ENCODE measurements around the gene PRXL2B. TPM values are rescaled to one million over a fixed set of nuclear protein-coding genes. Genes with fewer than 3 reads are reported as not detected.
A peak's percentile ranks its signal among the peaks of the same experiment; 100 is the strongest.
"Not testable (repeated sequence)": the region's sequence is repeated elsewhere in the genome, so short reads cannot be mapped to it uniquely, and the experiment has no call there.

The PRXL2B gene
- total RNA-seq, 1 donor from 2014 or later: 26.5 TPM

DNA sequence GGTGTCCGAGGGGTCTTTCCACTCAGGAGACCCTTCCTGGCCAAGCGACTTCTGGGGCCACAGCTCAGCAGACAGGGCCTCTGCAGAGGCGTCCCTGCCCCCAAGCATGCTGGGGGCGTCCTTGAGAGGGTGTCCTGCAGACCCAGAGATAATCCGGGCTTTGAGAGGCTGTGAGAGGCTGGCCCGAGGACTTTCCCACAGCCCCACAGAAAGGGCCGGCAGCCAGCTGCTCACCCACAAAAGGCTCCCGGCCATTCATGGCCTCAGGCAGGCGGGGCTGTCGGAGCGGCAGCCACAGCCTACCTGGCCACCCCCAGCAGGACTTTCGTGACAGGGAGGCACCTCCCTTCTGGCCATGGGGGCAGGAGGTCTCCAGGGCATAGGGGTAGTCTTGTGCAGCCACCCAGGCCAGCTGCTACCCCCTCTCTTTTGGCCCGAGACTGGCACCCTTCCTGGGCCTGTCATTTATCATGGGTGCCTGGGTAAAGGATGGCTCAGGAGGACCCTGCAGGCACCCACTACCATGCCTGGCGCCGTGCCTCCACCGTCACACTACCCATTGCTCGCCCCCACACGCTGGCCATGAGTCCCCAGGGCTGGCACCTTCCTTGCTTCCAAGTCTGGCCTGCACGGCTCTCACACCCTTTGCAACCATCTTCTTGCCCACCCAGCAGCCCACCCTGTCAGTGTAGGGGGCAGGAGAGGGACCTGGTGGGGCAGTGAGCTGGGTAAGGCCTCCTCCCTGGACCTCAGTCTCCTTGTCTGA, 41.5 kb upstream of the PRXL2B start:
- intact Hi-C loops (cut with micrococcal nuclease): loop anchor here (10.0 kb wide), 1 partner anchor 100 kb away; no protein-coding TSS in a partner anchor
- H3K27me3 Mint-ChIP-seq (ENCODE audit: low read depth): peaks cover 7% of the 10 kb centered on the region
- H3K4me1 Mint-ChIP-seq (ENCODE audit: low read depth): peaks cover 13% of the 10 kb centered on the region
- H3K9me3 Mint-ChIP-seq: no peaks in the 10 kb centered on the region
- peaks cover 3% of the 10 kb centered on the region for H3K36me3 Mint-ChIP-seq (ENCODE audit: low read depth)
- H3K4me3 Mint-ChIP-seq (ENCODE audit: low read depth): no peak overlapping the region
- DNase-seq (ENCODE audit: low spot score): no peak
- no peak overlapping the region for H3K27ac Mint-ChIP-seq

DNA sequence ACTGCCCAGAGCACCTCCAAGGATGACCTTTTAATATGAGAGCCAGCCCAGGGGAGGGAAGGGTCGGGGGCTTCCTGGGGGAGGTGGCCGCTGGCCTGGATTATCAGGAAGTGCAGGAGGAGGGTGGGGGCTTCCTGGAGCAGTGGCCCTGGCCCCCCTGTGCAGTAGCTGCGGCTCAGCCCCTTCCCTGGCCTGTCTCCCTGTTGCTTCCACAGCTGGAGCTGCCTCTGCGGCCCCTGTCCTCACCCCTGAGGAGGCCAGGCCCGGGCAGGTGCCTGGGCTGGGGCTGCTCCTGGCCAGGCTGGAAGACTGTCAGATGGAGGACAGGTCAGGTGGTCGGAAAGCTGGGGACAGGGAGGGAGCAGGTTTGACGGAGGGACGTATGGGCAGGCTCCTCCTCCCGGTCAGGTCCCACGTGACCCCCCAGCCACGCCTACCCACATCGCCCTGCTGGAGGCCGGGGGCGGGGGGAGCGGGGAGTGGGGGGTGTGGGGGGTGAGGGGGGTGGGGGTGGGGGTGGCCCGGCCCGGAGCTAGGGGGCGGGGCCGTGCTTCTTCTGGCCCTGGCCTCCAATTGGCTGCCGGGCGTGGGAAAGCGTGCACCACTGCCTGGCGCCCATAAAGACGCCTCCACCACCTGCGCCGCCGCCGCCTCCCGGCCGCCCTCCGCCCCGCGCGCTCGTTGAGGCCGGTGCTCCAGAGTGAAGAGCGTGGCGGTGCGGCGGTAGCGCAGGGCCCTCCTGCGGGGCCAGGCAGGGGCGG, 40.6 kb upstream of the PRXL2B start:
- Mint-ChIP-seq H3K27ac (no peak overlapping the region), H3K9me3 (no peaks in the 10 kb centered on the region), H3K4me3 (ENCODE audit: low read depth) (peak overlapping the region; percentile 85), H3K4me1 (ENCODE audit: low read depth) (peaks cover 15% of the 10 kb centered on the region), H3K36me3 (ENCODE audit: low read depth) (peaks cover 5% of the 10 kb centered on the region), H3K27me3 (ENCODE audit: low read depth) (peaks cover 7% of the 10 kb centered on the region)
- intact Hi-C loops (cut with micrococcal nuclease): loop anchor here (10.0 kb wide), 1 partner anchor 99 kb away; no protein-coding TSS in a partner anchor
- DNase-seq (ENCODE audit: low spot score): peak; percentile 86

DNA sequence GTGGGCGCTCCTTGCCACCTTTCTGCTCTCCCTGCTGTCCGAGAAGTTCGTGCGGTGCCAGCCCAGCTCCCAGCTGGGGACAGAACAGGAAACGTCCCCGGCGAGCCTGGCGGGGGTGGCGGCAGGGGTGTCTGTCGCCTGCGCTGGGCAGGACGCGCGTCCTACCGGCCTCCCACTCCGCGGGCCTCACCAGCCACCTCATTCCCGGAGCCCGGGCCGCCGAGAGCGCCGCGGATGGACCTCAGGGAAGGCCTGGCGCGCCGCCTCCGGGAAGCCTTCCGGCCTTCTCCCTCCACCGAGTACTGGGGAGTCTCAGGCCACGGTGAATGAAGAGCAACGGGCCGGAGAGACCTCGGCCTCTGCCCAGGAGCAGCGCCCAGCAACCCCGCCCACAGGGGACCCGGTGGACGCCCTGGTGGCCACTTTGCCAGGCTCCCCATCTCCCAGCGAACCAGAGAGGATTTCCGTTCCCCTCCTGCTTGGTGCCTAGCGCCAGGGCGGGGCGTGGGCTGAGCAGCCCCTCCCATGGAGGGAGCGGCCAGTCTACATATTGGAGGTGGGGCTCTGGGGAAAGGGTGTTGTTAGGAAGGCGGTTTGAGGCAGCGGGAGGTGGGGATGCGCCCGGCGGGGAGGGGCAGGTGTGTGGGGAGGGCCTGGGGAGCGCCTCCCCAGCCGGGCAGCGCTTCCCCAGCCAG, 39.9 kb upstream of the PRXL2B start:
- Mint-ChIP-seq H3K9me3 (no peaks in the 10 kb centered on the region), H3K4me1 (ENCODE audit: low read depth) (peaks cover 15% of the 10 kb centered on the region), H3K4me3 (ENCODE audit: low read depth) (peak overlapping the region; percentile 85), H3K27me3 (ENCODE audit: low read depth) (peaks cover 3% of the 10 kb centered on the region), H3K36me3 (ENCODE audit: low read depth) (peaks cover 10% of the 10 kb centered on the region), H3K27ac (peak overlapping the region; percentile 95)
- DNase-seq (ENCODE audit: low spot score): peak; percentile 88
- intact Hi-C loops (cut with micrococcal nuclease): loop anchor here (1.0 to 10.0 kb wide), 3 partner anchors 20 to 132 kb away; partner anchors contain the start of gene PANK4

DNA sequence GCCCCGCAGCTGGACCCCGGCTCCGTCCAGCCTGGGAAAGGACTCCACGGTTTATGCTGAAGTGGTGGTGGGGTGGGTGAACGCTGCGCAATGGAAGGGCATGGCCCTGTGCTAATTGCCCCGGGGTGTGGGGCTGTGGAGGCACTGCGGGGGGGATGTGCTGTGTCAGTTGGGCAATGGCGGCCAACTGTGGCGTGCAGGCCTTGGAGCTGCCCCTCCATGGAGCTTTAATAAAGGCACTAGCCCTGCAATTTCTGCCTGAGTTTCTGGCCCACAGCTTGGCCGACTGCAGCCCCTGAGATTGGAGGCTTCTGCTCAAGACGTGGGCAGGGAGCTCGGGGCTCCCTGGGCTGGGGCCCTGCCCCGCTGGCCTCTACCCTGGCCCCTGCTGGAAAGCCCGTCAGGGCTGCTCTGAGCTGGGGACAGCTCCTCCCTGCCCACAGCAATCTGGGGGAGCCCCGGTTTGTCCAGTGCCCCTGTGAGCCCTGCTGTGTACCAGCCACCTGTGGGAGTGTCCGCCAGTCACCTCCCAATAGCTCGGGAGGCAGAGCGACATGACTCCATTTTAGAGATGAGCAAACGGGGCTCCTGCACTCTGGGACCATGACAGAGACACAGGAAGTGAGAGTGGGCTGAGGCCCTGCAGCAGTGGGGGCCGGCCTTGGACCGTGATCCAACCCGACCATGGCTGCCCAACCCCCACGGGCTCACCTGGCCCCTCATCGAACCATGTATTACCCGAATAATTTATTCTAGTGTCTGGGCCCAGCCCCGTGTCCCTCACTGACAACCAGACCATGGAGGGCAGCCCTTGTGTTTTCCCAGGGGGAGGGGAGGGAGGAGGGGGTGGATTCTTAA, 39.1 kb upstream of the PRXL2B start:
- Mint-ChIP-seq H3K4me3 (ENCODE audit: low read depth) (peak overlapping the region; percentile 85), H3K27me3 (ENCODE audit: low read depth) (no peaks in the 10 kb centered on the region), H3K4me1 (ENCODE audit: low read depth) (peaks cover 15% of the 10 kb centered on the region), H3K9me3 (no peaks in the 10 kb centered on the region), H3K36me3 (ENCODE audit: low read depth) (peaks cover 10% of the 10 kb centered on the region), H3K27ac (peak overlapping the region; percentile 95)
- DNase-seq (ENCODE audit: low spot score): peak; percentile 46
- intact Hi-C loops (cut with micrococcal nuclease): loop anchor here (1.0 to 10.0 kb wide), 5 partner anchors 9 to 133 kb away; partner anchors contain the start of genes PANK4 and TNFRSF14

DNA sequence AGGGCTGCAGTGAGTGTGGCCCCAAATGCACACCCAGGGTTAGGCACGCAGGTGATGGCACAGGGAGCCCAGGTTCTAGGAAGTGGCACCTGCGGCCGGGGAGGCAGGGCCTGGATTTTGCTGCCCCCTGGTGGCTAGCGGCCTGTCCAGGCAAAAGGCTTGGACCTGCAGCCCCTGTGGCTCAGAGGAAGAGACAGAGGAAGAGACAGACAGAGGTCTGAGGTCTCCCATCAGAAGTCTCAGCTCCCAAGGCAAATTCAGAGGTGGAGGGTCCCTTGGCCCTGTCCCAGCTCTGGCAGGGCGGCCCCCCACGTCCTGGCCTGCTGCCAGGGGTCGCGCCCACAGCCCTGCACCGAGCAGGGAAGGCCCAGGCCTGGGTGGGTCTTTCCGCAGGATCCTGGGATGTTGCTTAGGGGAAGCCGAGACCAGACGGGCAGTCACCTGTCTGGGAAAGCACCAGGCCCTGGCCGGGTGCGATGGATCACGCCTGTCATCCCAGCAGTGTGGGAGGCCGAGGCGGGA, 38.4 kb upstream of the PRXL2B start:
- Mint-ChIP-seq H3K27me3 (ENCODE audit: low read depth) (no peaks in the 10 kb centered on the region), H3K4me1 (ENCODE audit: low read depth) (peaks cover 15% of the 10 kb centered on the region), H3K27ac (peak overlapping the region; percentile 95), H3K36me3 (ENCODE audit: low read depth) (peaks cover 10% of the 10 kb centered on the region), H3K4me3 (ENCODE audit: low read depth) (peak overlapping the region; percentile 85), H3K9me3 (no peaks in the 10 kb centered on the region)
- peak; percentile 73 for DNase-seq (ENCODE audit: low spot score)
- intact Hi-C loops (cut with micrococcal nuclease): loop anchor here (1.0 to 10.0 kb wide), 3 partner anchors 8 to 97 kb away; partner anchors contain the start of gene TNFRSF14

DNA sequence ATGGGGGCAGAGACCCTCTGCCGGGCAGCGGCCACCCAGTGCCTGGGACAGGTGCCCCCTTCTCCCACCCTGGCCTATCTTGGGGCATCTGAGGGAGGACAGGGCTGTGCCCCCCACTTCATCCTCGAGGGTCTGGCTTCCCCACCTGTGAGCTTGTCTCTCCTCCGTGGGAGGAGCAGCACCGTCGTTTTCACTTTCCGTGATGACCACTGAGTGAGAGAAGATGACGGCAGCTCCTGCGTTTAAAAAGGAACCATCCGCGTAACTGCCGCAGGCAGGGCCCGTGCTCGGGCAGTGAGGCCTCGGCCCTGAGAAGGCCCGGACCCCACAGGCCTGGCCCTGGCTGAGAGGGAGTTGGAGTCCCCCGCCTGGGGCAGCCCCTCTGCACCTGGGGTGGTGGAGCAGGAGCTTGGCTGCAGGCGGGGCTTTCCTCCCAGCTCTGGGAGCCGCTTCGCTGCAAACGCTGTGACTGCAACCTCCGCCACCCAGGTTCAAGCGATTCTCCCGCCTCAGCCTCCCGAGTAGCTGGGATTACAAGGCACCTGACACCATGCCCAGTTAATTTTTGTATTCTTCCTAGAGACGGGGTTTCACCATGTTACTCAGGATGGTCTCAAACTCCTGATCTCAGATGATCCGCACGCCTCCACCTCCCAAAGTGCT, 37.1 kb upstream of the PRXL2B start:
- H3K27me3 Mint-ChIP-seq (ENCODE audit: low read depth); DNase-seq (ENCODE audit: low spot score); H3K9me3 Mint-ChIP-seq: not testable (repeated sequence)
- Mint-ChIP-seq H3K36me3 (ENCODE audit: low read depth) (peaks cover 11% of the 10 kb centered on the region), H3K4me1 (ENCODE audit: low read depth) (peaks cover 22% of the 10 kb centered on the region), H3K4me3 (ENCODE audit: low read depth) (peak overlapping the region; percentile 37), H3K27ac (peak overlapping the region; percentile 95)
- intact Hi-C loops (cut with micrococcal nuclease): loop anchor here (10.0 kb wide), 2 partner anchors 95 to 1145 kb away; partner anchors contain the start of gene MRPL20

DNA sequence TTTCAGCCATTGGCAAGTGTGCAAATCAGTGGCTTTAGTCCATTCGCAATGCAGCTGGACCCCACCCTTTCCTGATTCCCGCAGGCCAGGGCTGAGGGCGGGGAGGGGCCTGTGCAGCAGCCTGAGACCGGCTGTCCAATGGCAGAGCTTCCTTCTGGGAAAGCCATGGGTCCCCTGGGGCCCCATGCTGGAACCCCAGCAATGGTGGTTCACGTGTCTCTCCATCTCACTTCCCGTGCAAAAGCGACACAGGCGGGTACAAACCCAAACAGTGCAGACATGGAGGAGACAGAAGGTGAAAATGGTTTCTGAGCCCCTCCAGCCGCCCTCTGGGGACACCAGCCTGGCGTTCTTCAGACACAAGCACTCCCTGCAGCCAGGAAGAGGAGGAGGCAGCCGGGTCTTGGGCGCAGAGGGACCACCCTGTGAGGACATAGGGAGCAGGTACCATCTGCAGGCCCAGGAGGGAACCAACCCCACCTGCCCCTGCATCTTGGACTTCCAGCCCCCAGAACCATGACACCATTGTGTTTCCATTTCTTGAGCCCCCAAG, 36.2 kb upstream of the PRXL2B start:
- H3K9me3 Mint-ChIP-seq; H3K27ac Mint-ChIP-seq; H3K4me3 Mint-ChIP-seq (ENCODE audit: low read depth); DNase-seq (ENCODE audit: low spot score); H3K27me3 Mint-ChIP-seq (ENCODE audit: low read depth): not testable (repeated sequence)
- H3K4me1 Mint-ChIP-seq (ENCODE audit: low read depth): peaks cover 26% of the 10 kb centered on the region
- peaks cover 14% of the 10 kb centered on the region for H3K36me3 Mint-ChIP-seq (ENCODE audit: low read depth)
- intact Hi-C loops (cut with micrococcal nuclease): loop anchor here (10.0 kb wide), 1 partner anchor 1146 kb away; the partner anchor contains the start of gene MRPL20

DNA sequence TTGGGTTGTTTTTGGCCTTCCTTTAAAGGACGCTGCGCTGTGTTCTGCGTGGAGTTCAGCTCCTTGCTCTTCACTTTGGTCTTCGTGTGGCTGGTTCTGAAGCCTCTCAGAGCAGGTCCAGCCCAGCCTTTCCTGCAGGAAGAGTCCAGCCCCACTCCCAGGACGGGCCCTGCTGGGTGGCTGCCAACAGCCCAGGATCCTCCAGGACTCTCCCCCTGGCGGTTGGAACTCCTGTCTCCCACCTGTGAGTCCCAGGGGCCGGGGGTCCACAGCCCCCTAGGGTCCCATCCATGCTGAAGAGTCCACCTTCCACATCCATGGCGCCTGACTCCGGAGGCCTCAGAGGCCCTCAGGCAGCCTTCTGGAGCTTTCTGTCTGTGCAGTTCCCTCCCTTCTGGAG, 35.0 kb upstream of the PRXL2B start:
- not testable (repeated sequence) for H3K4me3 Mint-ChIP-seq (ENCODE audit: low read depth); H3K9me3 Mint-ChIP-seq; H3K27me3 Mint-ChIP-seq (ENCODE audit: low read depth); DNase-seq (ENCODE audit: low spot score)
- peaks cover 21% of the 10 kb centered on the region for H3K36me3 Mint-ChIP-seq (ENCODE audit: low read depth)
- intact Hi-C loops (cut with micrococcal nuclease): loop anchor here (10.0 kb wide), 1 partner anchor 1147 kb away; the partner anchor contains the start of gene MRPL20
- H3K27ac Mint-ChIP-seq: peak overlapping the region; percentile 17
- peaks cover 26% of the 10 kb centered on the region for H3K4me1 Mint-ChIP-seq (ENCODE audit: low read depth)

DNA sequence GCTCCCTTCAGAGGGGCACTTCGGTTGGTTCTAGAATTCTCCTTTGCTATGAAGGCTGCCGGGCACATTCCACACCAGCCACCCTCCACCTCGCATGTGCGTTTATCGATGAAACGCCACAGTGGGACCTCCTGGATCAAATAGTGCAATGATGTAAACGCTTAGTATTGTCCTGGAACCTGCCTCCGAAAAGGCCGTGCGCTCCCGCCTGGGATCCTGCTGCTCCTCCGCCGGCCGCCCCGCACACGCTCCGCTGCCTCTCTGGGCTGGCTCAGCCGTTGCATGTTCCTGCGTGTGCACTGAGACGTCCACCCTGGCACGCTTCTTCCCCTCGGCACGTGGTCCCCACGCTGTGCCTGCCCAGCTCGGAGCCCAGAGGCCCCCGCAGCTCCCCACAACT, 34.4 kb upstream of the PRXL2B start:
- Mint-ChIP-seq H3K4me3 (ENCODE audit: low read depth) (no peak overlapping the region), H3K27ac (no peak overlapping the region), H3K4me1 (ENCODE audit: low read depth) (peaks cover 26% of the 10 kb centered on the region), H3K9me3 (no peaks in the 10 kb centered on the region), H3K27me3 (ENCODE audit: low read depth) (no peaks in the 10 kb centered on the region), H3K36me3 (ENCODE audit: low read depth) (peaks cover 26% of the 10 kb centered on the region)
- DNase-seq (ENCODE audit: low spot score): no peak
- intact Hi-C loops (cut with micrococcal nuclease): loop anchor here (10.0 kb wide), 1 partner anchor 1147 kb away; the partner anchor contains the start of gene MRPL20

DNA sequence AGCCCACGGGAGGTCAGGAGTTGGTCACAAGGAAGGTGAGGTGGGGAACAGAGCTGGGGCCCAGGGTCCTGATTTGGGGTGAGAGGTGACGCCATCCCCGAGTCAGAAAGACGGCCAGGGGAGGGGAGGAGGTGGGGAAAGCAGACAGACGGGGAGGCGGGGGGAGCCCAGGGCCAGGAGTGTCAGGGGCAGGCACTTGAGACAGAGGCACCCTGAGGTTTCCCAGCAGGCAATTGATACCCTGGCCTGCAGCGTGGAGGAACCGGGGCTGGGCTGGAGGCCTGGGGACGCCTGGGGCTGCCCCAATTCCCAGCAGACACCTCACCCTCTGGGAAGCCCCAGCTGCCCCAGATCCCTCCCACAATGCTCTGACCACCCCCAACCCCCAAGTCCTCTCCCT, 33.5 kb upstream of the PRXL2B start:
- Mint-ChIP-seq H3K4me1 (ENCODE audit: low read depth) (peaks cover 21% of the 10 kb centered on the region), H3K36me3 (ENCODE audit: low read depth) (peaks cover 33% of the 10 kb centered on the region)
- H3K27ac Mint-ChIP-seq; H3K4me3 Mint-ChIP-seq (ENCODE audit: low read depth); DNase-seq (ENCODE audit: low spot score); H3K27me3 Mint-ChIP-seq (ENCODE audit: low read depth); H3K9me3 Mint-ChIP-seq: not testable (repeated sequence)
- intact Hi-C loops (cut with micrococcal nuclease): loop anchor here (10.0 kb wide), 1 partner anchor 1148 kb away; the partner anchor contains the start of gene MRPL20
